ENCODE data around the gene TMEM63C.

TMEM63C gene

GRCh38 chr14:77246784-77247183 lies 65.2 kb downstream of the TMEM63C start:
- H3K4me3 ChIP-seq (ENCODE audit: low read length): no peak overlapping the region
- no peaks in the 10 kb centered on the region for H3K79me2 ChIP-seq (ENCODE audit: control insufficient read depth, insufficient read depth, low read length)
- no peak overlapping the region for H4K5ac ChIP-seq (ENCODE audit: low read length)
- no peaks in the 10 kb centered on the region for H3K4me1 ChIP-seq (ENCODE audit: control insufficient read depth, low read depth, low read length)
- H2AK5ac ChIP-seq (ENCODE audit: low read length): no peak overlapping the region
- no peaks in the 10 kb centered on the region for H3K36me3 ChIP-seq (ENCODE audit: control insufficient read depth, insufficient read depth, low read length)
- H2BK120ac ChIP-seq (ENCODE audit: low read depth, low read length): no peak overlapping the region
- H3K27me3 ChIP-seq (ENCODE audit: insufficient read depth, low read length, poor library complexity): no peaks in the 10 kb centered on the region
- H3K23ac ChIP-seq (ENCODE audit: low read length): no peak overlapping the region
- no peak overlapping the region for H2BK15ac ChIP-seq (replicated peaks; ENCODE audit: low read depth)
- H3K4ac ChIP-seq (ENCODE audit: low read depth, low read length): no peak overlapping the region
- no peak overlapping the region for H3K9ac ChIP-seq (ENCODE audit: low read length)
- no peak for DNase-seq
- H3K4me2 ChIP-seq (ENCODE audit: low read length): no peak overlapping the region
- no peak overlapping the region for H3K27ac ChIP-seq (ENCODE audit: low read depth, low read length)
- no peaks in the 10 kb centered on the region for H3K79me1 ChIP-seq (ENCODE audit: low read length)
- no peak overlapping the region for H3K56ac ChIP-seq (ENCODE audit: low read length)
- no peak overlapping the region for H2BK5ac ChIP-seq (ENCODE audit: low read length)
- no peak overlapping the region for H4K8ac ChIP-seq (ENCODE audit: low read depth, low read length)
- no peak overlapping the region for H3K18ac ChIP-seq (ENCODE audit: low read length)
- WGBS (ENCODE audit: extremely low coverage, insufficient coverage, low lambda C conversion rate): no CpG with 5 or more reads among the region's 1 CpG

GRCh38 chr14:77248666-77249065 lies 67.1 kb downstream of the TMEM63C start:
- DNase-seq: no peak
- H3K4me1 ChIP-seq (ENCODE audit: control insufficient read depth, low read depth, low read length): no peaks in the 10 kb centered on the region
- H3K56ac ChIP-seq (ENCODE audit: low read length): no peak overlapping the region
- no peak overlapping the region for H4K8ac ChIP-seq (ENCODE audit: low read depth, low read length)
- H3K27me3 ChIP-seq (ENCODE audit: insufficient read depth, low read length, poor library complexity): no peaks in the 10 kb centered on the region
- no peaks in the 10 kb centered on the region for H3K79me2 ChIP-seq (ENCODE audit: control insufficient read depth, insufficient read depth, low read length)
- no peak overlapping the region for H2AK5ac ChIP-seq (ENCODE audit: low read length)
- no CpG with 5 or more reads among the region's 7 CpGs for WGBS (ENCODE audit: extremely low coverage, insufficient coverage, low lambda C conversion rate)
- no peak overlapping the region for H3K4ac ChIP-seq (ENCODE audit: low read depth, low read length)
- H3K79me1 ChIP-seq (ENCODE audit: low read length): no peaks in the 10 kb centered on the region
- H3K18ac ChIP-seq (ENCODE audit: low read length): no peak overlapping the region
- no peak overlapping the region for H3K4me2 ChIP-seq (ENCODE audit: low read length)
- no peak overlapping the region for H2BK15ac ChIP-seq (replicated peaks; ENCODE audit: low read depth)
- H3K36me3 ChIP-seq (ENCODE audit: control insufficient read depth, insufficient read depth, low read length): no peaks in the 10 kb centered on the region
- H3K27ac ChIP-seq (ENCODE audit: low read depth, low read length): no peak overlapping the region
- no peak overlapping the region for H4K5ac ChIP-seq (ENCODE audit: low read length)
- H3K9ac ChIP-seq (ENCODE audit: low read length): no peak overlapping the region
- H2BK120ac ChIP-seq (ENCODE audit: low read depth, low read length): no peak overlapping the region
- H2BK5ac ChIP-seq (ENCODE audit: low read length): no peak overlapping the region
- no peak overlapping the region for H3K4me3 ChIP-seq (ENCODE audit: low read length)
- H3K23ac ChIP-seq (ENCODE audit: low read length): no peak overlapping the region

GRCh38 chr14:77249286-77249685 lies 67.7 kb downstream of the TMEM63C start:
- no peak overlapping the region for H2AK5ac ChIP-seq (ENCODE audit: low read length)
- H2BK120ac ChIP-seq (ENCODE audit: low read depth, low read length): no peak overlapping the region
- no peak overlapping the region for H3K4ac ChIP-seq (ENCODE audit: low read depth, low read length)
- H3K79me2 ChIP-seq (ENCODE audit: control insufficient read depth, insufficient read depth, low read length): no peaks in the 10 kb centered on the region
- no peak overlapping the region for H2BK15ac ChIP-seq (replicated peaks; ENCODE audit: low read depth)
- no peak overlapping the region for H3K4me2 ChIP-seq (ENCODE audit: low read length)
- no peak overlapping the region for H3K9ac ChIP-seq (ENCODE audit: low read length)
- no peak overlapping the region for H2BK5ac ChIP-seq (ENCODE audit: low read length)
- H3K56ac ChIP-seq (ENCODE audit: low read length): no peak overlapping the region
- H4K5ac ChIP-seq (ENCODE audit: low read length): no peak overlapping the region
- no peak for DNase-seq
- no peak overlapping the region for H4K8ac ChIP-seq (ENCODE audit: low read depth, low read length)
- H3K79me1 ChIP-seq (ENCODE audit: low read length): no peaks in the 10 kb centered on the region
- no peak overlapping the region for H3K18ac ChIP-seq (ENCODE audit: low read length)
- H3K36me3 ChIP-seq (ENCODE audit: control insufficient read depth, insufficient read depth, low read length): no peaks in the 10 kb centered on the region
- WGBS (ENCODE audit: extremely low coverage, insufficient coverage, low lambda C conversion rate): no CpG with 5 or more reads among the region's 7 CpGs
- no peaks in the 10 kb centered on the region for H3K27me3 ChIP-seq (ENCODE audit: insufficient read depth, low read length, poor library complexity)
- no peak overlapping the region for H3K27ac ChIP-seq (ENCODE audit: low read depth, low read length)
- H3K23ac ChIP-seq (ENCODE audit: low read length): no peak overlapping the region
- no peak overlapping the region for H3K4me3 ChIP-seq (ENCODE audit: low read length)
- H3K4me1 ChIP-seq (ENCODE audit: control insufficient read depth, low read depth, low read length): no peaks in the 10 kb centered on the region

GRCh38 chr14:77250927-77251326 lies 69.3 kb downstream of the TMEM63C start:
- Histone ChIP-seq H4K8ac (ENCODE audit: low read depth, low read length) (no peak overlapping the region), H3K4ac (ENCODE audit: low read depth, low read length) (no peak overlapping the region), H3K56ac (ENCODE audit: low read length) (no peak overlapping the region), H3K27me3 (ENCODE audit: insufficient read depth, low read length, poor library complexity) (no peaks in the 10 kb centered on the region), H3K18ac (ENCODE audit: low read length) (no peak overlapping the region), H3K79me1 (ENCODE audit: low read length) (no peaks in the 10 kb centered on the region), H3K79me2 (ENCODE audit: control insufficient read depth, insufficient read depth, low read length) (no peaks in the 10 kb centered on the region), H3K4me3 (ENCODE audit: low read length) (no peak overlapping the region), H3K36me3 (ENCODE audit: control insufficient read depth, insufficient read depth, low read length) (no peaks in the 10 kb centered on the region), H2BK5ac (ENCODE audit: low read length) (no peak overlapping the region), H3K4me2 (ENCODE audit: low read length) (no peak overlapping the region), H3K23ac (ENCODE audit: low read length) (no peak overlapping the region), H2BK120ac (ENCODE audit: low read depth, low read length) (no peak overlapping the region), H2AK5ac (ENCODE audit: low read length) (no peak overlapping the region), H2BK15ac (replicated peaks; ENCODE audit: low read depth) (no peak overlapping the region), H4K5ac (ENCODE audit: low read length) (no peak overlapping the region), H3K9ac (ENCODE audit: low read length) (no peak overlapping the region), H3K27ac (ENCODE audit: low read depth, low read length) (no peak overlapping the region), H3K4me1 (ENCODE audit: control insufficient read depth, low read depth, low read length) (no peaks in the 10 kb centered on the region)
- DNase-seq: no peak
- no CpG with 5 or more reads among the region's 6 CpGs for WGBS (ENCODE audit: extremely low coverage, insufficient coverage, low lambda C conversion rate)

GRCh38 chr14:77251870-77252269 lies 70.3 kb downstream of the TMEM63C start:
- no peak overlapping the region for H3K9ac ChIP-seq (ENCODE audit: low read length)
- no peak overlapping the region for H4K5ac ChIP-seq (ENCODE audit: low read length)
- no peak overlapping the region for H2BK5ac ChIP-seq (ENCODE audit: low read length)
- H3K79me1 ChIP-seq (ENCODE audit: low read length): no peaks in the 10 kb centered on the region
- no peak overlapping the region for H3K4me3 ChIP-seq (ENCODE audit: low read length)
- no peaks in the 10 kb centered on the region for H3K4me1 ChIP-seq (ENCODE audit: control insufficient read depth, low read depth, low read length)
- H3K27me3 ChIP-seq (ENCODE audit: insufficient read depth, low read length, poor library complexity): no peaks in the 10 kb centered on the region
- H3K4ac ChIP-seq (ENCODE audit: low read depth, low read length): no peak overlapping the region
- H3K56ac ChIP-seq (ENCODE audit: low read length): no peak overlapping the region
- no CpG with 5 or more reads among the region's 11 CpGs for WGBS (ENCODE audit: extremely low coverage, insufficient coverage, low lambda C conversion rate)
- DNase-seq: no peak
- no peak overlapping the region for H2AK5ac ChIP-seq (ENCODE audit: low read length)
- no peak overlapping the region for H3K4me2 ChIP-seq (ENCODE audit: low read length)
- H3K23ac ChIP-seq (ENCODE audit: low read length): no peak overlapping the region
- no peak overlapping the region for H2BK15ac ChIP-seq (replicated peaks; ENCODE audit: low read depth)
- H3K27ac ChIP-seq (ENCODE audit: low read depth, low read length): no peak overlapping the region
- no peak overlapping the region for H2BK120ac ChIP-seq (ENCODE audit: low read depth, low read length)
- no peak overlapping the region for H3K18ac ChIP-seq (ENCODE audit: low read length)
- H3K36me3 ChIP-seq (ENCODE audit: control insufficient read depth, insufficient read depth, low read length): no peaks in the 10 kb centered on the region
- H3K79me2 ChIP-seq (ENCODE audit: control insufficient read depth, insufficient read depth, low read length): no peaks in the 10 kb centered on the region
- no peak overlapping the region for H4K8ac ChIP-seq (ENCODE audit: low read depth, low read length)

- Histone ChIP-seq H2BK15ac (replicated peaks; ENCODE audit: low read depth) (no peak overlapping the region), H3K18ac (ENCODE audit: low read length) (no peak overlapping the region), H3K9ac (ENCODE audit: low read length) (no peak overlapping the region), H3K36me3 (ENCODE audit: control insufficient read depth, insufficient read depth, low read length) (no peaks in the 10 kb centered on the region), H3K4ac (ENCODE audit: low read depth, low read length) (no peak overlapping the region), H3K4me2 (ENCODE audit: low read length) (no peak overlapping the region), H3K23ac (ENCODE audit: low read length) (no peak overlapping the region), H3K4me3 (ENCODE audit: low read length) (no peak overlapping the region), H2AK5ac (ENCODE audit: low read length) (no peak overlapping the region), H4K5ac (ENCODE audit: low read length) (no peak overlapping the region), H2BK120ac (ENCODE audit: low read depth, low read length) (no peak overlapping the region), H2BK5ac (ENCODE audit: low read length) (no peak overlapping the region), H3K56ac (ENCODE audit: low read length) (no peak overlapping the region), H3K27me3 (ENCODE audit: insufficient read depth, low read length, poor library complexity) (no peaks in the 10 kb centered on the region), H3K4me1 (ENCODE audit: control insufficient read depth, low read depth, low read length) (no peaks in the 10 kb centered on the region), H3K79me1 (ENCODE audit: low read length) (no peaks in the 10 kb centered on the region), H4K8ac (ENCODE audit: low read depth, low read length) (no peak overlapping the region), H3K79me2 (ENCODE audit: control insufficient read depth, insufficient read depth, low read length) (no peaks in the 10 kb centered on the region), H3K27ac (ENCODE audit: low read depth, low read length) (no peak overlapping the region)
- no CpG with 5 or more reads among the region's 20 CpGs for WGBS (ENCODE audit: extremely low coverage, insufficient coverage, low lambda C conversion rate)
- no peak for DNase-seq
Measured at GRCh38 chr14:77253333-77254190, 72.0 kb downstream of the TMEM63C start.
